Hepatocyte (in vitro differentiated cells): ENCODE data around the gene MYBPC3.

ENCODE experiments used
- EZH2 ChIP-seq: fragments of 200-600 bp; sonication (generic); IDR thresholded peaks from 2 replicates; pipeline ENCODE4 v1.6.1; 2016; ENCODE audit warnings: antibody characterized with exemption, mild to moderate bottlenecking, borderline replicate concordance
- EZH2phosphoT487 ChIP-seq: fragments of 200-600 bp; sonication (generic); IDR thresholded peaks from one replicate; pipeline ENCODE4 v1.6.1; 2018; ENCODE audit warnings: antibody characterized with exemption, mild to moderate bottlenecking, low read depth, moderate library complexity; ENCODE audit not compliant: unreplicated experiment, severe bottlenecking
- TF ChIP-seq, protein P1 (sequence below): fragments of 200-600 bp; sonication (generic); IDR thresholded peaks from 2 replicates; pipeline ENCODE4 v1.5.1; 2016; ENCODE audit warnings: antibody characterized with exemption, mild to moderate bottlenecking; ENCODE audit not compliant: poor library complexity

DNA sequence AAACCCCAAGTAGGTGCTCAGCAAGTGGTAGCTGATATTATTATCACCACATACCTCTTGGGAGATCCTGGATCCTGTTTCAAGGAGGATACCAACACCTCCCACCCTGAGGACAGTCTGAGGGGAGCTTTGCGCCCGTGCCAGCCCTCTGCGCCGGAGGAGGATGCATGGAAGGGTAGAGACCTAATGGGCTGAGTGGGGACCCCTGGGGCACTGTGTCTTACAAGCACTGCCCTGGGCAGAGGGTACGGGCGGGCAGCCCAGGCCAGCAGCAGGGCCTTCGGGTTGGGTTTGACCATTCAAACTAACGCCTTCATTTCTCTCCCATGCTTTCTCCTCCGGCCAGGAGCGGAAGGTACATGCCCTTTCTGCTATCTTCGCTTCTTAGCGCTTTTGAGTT, 26.3 kb downstream of the MYBPC3 start:
- TF ChIP-seq, protein P1, sequence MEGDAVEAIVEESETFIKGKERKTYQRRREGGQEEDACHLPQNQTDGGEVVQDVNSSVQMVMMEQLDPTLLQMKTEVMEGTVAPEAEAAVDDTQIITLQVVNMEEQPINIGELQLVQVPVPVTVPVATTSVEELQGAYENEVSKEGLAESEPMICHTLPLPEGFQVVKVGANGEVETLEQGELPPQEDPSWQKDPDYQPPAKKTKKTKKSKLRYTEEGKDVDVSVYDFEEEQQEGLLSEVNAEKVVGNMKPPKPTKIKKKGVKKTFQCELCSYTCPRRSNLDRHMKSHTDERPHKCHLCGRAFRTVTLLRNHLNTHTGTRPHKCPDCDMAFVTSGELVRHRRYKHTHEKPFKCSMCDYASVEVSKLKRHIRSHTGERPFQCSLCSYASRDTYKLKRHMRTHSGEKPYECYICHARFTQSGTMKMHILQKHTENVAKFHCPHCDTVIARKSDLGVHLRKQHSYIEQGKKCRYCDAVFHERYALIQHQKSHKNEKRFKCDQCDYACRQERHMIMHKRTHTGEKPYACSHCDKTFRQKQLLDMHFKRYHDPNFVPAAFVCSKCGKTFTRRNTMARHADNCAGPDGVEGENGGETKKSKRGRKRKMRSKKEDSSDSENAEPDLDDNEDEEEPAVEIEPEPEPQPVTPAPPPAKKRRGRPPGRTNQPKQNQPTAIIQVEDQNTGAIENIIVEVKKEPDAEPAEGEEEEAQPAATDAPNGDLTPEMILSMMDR = no peak
- TF ChIP-seq EZH2 (no peak), EZH2phosphoT487 (no peak)
